Heart left ventricle (tissue), 16 donors: Measurements from ENCODE around the gene ENPP3. TPM values are rescaled to one million over a fixed set of nuclear protein-coding genes. Genes with fewer than 3 reads are reported as not detected.

Experiments used
- ATAC-seq, 4 donors: fragments of 200-7000 bp; cut with Tn5 transposase; one replicate each; pipeline ENCODE4 v1.9.1; 2020 to 2022; ENCODE audit warnings: moderate library complexity in 4 of 4, mild to moderate bottlenecking in 3 of 4, moderate number of reproducible peaks in 1 of 4
- DNase-seq, 5 donors: peaks; one replicate each; pipeline ENCODE4 v3.0.0-alpha.2; 2020
- H3K27ac ChIP-seq, 12 donors: fragments of 200-600 bp; sonication (generic) in 4 of 12; one replicate each; pipeline versions ENCODE4 v1.5.0 to v1.8.0; 2016 to 2022; ENCODE audit warnings: mild to moderate bottlenecking in 2 of 12
- H3K27me3 ChIP-seq, 9 donors: fragments of 200-600 bp; sonication (generic) in 2 of 9; one replicate each; pipeline versions ENCODE4 v1.5.1 to v1.8.0; 2016 to 2022; ENCODE audit warnings: mild to moderate bottlenecking in 3 of 9
- H3K36me3 ChIP-seq, 9 donors: fragments of 200-600 bp; sonication (generic) in 2 of 9; one replicate each; pipeline versions ENCODE4 v1.5.0 to v1.8.0; 2018 to 2022; ENCODE audit warnings: mild to moderate bottlenecking in 2 of 9
- H3K4me1 ChIP-seq, 12 donors: fragments of 200-600 bp; sonication (generic) in 4 of 12; one replicate each; pipeline versions ENCODE4 v1.5.0 to v1.8.0; 2016 to 2022; ENCODE audit warnings: mild to moderate bottlenecking in 3 of 12
- H3K4me3 ChIP-seq, 12 donors: fragments of 200-600 bp; sonication (generic) in 4 of 12; one replicate each; pipeline versions ENCODE4 v1.5.0 to v1.8.0; 2017 to 2022; ENCODE audit warnings: mild to moderate bottlenecking in 9 of 12, moderate library complexity in 4 of 12
- H3K9me3 ChIP-seq, 12 donors: fragments of 200-600 bp; sonication (generic) in 4 of 12; one replicate each; pipeline versions ENCODE4 v1.5.0 to v1.8.0; 2016 to 2022; ENCODE audit warnings: mild to moderate bottlenecking in 1 of 12
- CTCF ChIP-seq, 12 donors: fragments of 200-600 bp; sonication (generic) in 4 of 12; IDR thresholded peaks; one replicate each; pipeline versions ENCODE4 v1.5.0 to v1.8.0; 2018 to 2022; ENCODE audit warnings: antibody characterized with exemption in 12 of 12, mild to moderate bottlenecking in 5 of 12
- POLR2A ChIP-seq, 2 donors: fragments of 450-650 bp; IDR thresholded peaks; one replicate each; pipeline ENCODE4 v1.6.1; 2017; ENCODE audit warnings: antibody characterized with exemption in 2 of 2, mild to moderate bottlenecking in 2 of 2, moderate library complexity in 2 of 2
- WGBS, 4 donors: extraction: QIAGEN DNeasy Blood & Tissue Kit in 2 of 4; methylation state at CpG; one replicate each; pipeline versions ENCODE4 v1.1.5 to v1.1.7; 2013 to 2018; 5-methylcytosine and 5-hydroxymethylcytosine counted together
- intact Hi-C, 10 donors: fragments of 100-400 bp; cut with DNase I; formaldehyde crosslinking; loops; one replicate each; pipeline versions ENCODE4 v1.11.1 to v1.14.2; 2022
- polyA plus RNA-seq, 2 donors: library from polyadenylated mRNA; stranded (reverse); fragments of 200-250 nt; gene quantifications; one replicate each; pipeline ENCODE4 v1.2.3, GENCODE V29; 2013
- total RNA-seq, 9 donors: library from RNA; depleted of rRNA in 2 of 9; stranded (reverse); fragments of >200 nt in 2 of 9; fragmentation: NEBNext Ultra II Directional in 3 of 9; extraction: Animal tissue kit (Norgen Biotek cat#: 25700) in 3 of 9; gene quantifications; one replicate each; pipeline versions ENCODE4 v1.1.0 to v1.2.4, GENCODE V29; 2016 to 2023
- donor health status: ischemic (EF 13 %, LVEDD 7.1; RV severe dilation, severe dysfunction).
- donor health status: healthy with polysubstance abuse.
- donor health status: DM: no; HTN: yes; CAD: no.
- donor health status: DM: no; HTN: no; CAD: no.
- donor health status: ischemic (EF 25% LVEDD 6.9; RV normal size, moderate dysfunction).
- donor health status: ischemic (EF 25% LVEDD 5.7; RV mildly dilated, moderate dysfunction).
- donor health status: healthy.
- donor health status: DM: yes; HTN: yes; CAD: no.
- donor health status: ischemic (EF 35%, LVEDD 5.7; RV mildly dilated, moderate dysfunction).
- donor health status: nonischemic (EF 11% LVEDD 7.7; RV severe dilation, severe dysfunction).
- donor health status: DM: yes; HTN: yes; CAD: no.
- donor health status: PGD.
- donor health status: ischemic (EF 29% LVEDD 5.4; RV normal size, mild dysfunction).
- donor health status: nonischemic (EF 23%, LVEDD 6.1; RV moderate dilation, normal function).

The ENPP3 gene
- total and polyA plus RNA-seq, 11 donors: 0.07 to 0.72 (median 0.42) TPM; not detected in 2

- no peak for DNase-seq
- ATAC-seq: no peak
- intact Hi-C loops: no loop called here
- Histone ChIP-seq H3K4me1 (no peaks in the 10 kb centered on the region), H3K27me3 (no peaks in the 10 kb centered on the region), H3K27ac (no peak overlapping the region), H3K9me3 (peaks cover 0 to 11% (median 1%) of the 10 kb centered on the region in 12 donors), H3K4me3 (no peak overlapping the region), H3K36me3 (no peaks in the 10 kb centered on the region)
- TF ChIP-seq CTCF (IDR thresholded peaks at IDR 0.05): no peak
- TF ChIP-seq POLR2A (IDR thresholded peaks at IDR 0.05): no peak
- WGBS, 4 donors: 83 to 88% (median 85%) methylated on average over 4 of the region's 4 CpGs
These were observed 90.8 kb downstream of the ENPP3 start for GRCh38 chr6:131727868-131728267.

GRCh38 chr6:131728296-131728939 is 91.3 kb downstream of the ENPP3 start:
- Histone ChIP-seq H3K36me3 (no peaks in the 10 kb centered on the region), H3K4me1 (no peaks in the 10 kb centered on the region), H3K27ac (no peak overlapping the region), H3K4me3 (no peak overlapping the region), H3K27me3 (no peaks in the 10 kb centered on the region), H3K9me3 (peaks cover 0 to 11% (median 1%) of the 10 kb centered on the region in 12 donors)
- DNase-seq (no peak), ATAC-seq (no peak)
- intact Hi-C loops: no loop called here
- no peak for TF ChIP-seq CTCF (IDR thresholded peaks at IDR 0.05)
- no peak for TF ChIP-seq POLR2A (IDR thresholded peaks at IDR 0.05)
- WGBS, 4 donors: 81 to 83% (median 82%) methylated on average over 3 of the region's 3 CpGs

- TF ChIP-seq CTCF (IDR thresholded peaks at IDR 0.05): no peak
- no peak for TF ChIP-seq POLR2A (IDR thresholded peaks at IDR 0.05)
- intact Hi-C loops: no loop called here
- no peak for DNase-seq
- H3K9me3 ChIP-seq: peaks cover 0 to 11% (median 1%) of the 10 kb centered on the region in 12 donors
- peaks cover 0 to 4% (median 0%) of the 10 kb centered on the region in 12 donors for H3K4me1 ChIP-seq
- no peaks in the 10 kb centered on the region for H3K27me3 ChIP-seq
- H3K36me3 ChIP-seq: no peaks in the 10 kb centered on the region
- WGBS, 4 donors: 73 to 76% (median 74%) methylated on average over 4 of the region's 4 CpGs
- no peak overlapping the region for H3K4me3 ChIP-seq
- H3K27ac ChIP-seq: no peak overlapping the region
- ATAC-seq: no peak
These were observed 92.4 kb downstream of the ENPP3 start for GRCh38 chr6:131729550-131729949.

- no peak for ATAC-seq
- no peak for TF ChIP-seq POLR2A (IDR thresholded peaks at IDR 0.05)
- TF ChIP-seq CTCF (IDR thresholded peaks at IDR 0.05): no peak
- DNase-seq: no peak
- Histone ChIP-seq H3K27me3 (no peaks in the 10 kb centered on the region), H3K4me3 (no peak overlapping the region), H3K27ac (no peak overlapping the region), H3K4me1 (peaks cover 0 to 4% (median 0%) of the 10 kb centered on the region in 12 donors), H3K36me3 (no peaks in the 10 kb centered on the region), H3K9me3 (peaks cover 0 to 11% (median 1%) of the 10 kb centered on the region in 12 donors)
- intact Hi-C loops: no loop called here
- 84 to 92% (median 88%) methylated on average over 5 of the region's 5 CpGs for WGBS, 4 donors
These were observed 93.2 kb downstream of the ENPP3 start for GRCh38 chr6:131730264-131730663.
